ENCODE data around the gene MYO5B.

GRCh38 chr18:49875783-49876182, 319.2 kb downstream of the MYO5B start:
- TF ChIP-seq CTCF (IDR thresholded peaks at IDR 0.05; ENCODE audit: poor library complexity, severe bottlenecking) (no peak), MXI1 (conservative IDR thresholded peaks at IDR 0.05; ENCODE audit: poor library complexity, severe bottlenecking) (no peak), TAF1 (IDR thresholded peaks at IDR 0.05; ENCODE audit: low read depth) (no peak)
